GM18517 (cell line): ENCODE measurements around the gene ARID3B.
"Not testable (repeated sequence)": the region's sequence is repeated elsewhere in the genome, so short reads cannot be mapped to it uniquely, and the experiment has no call there.

Experiments
- ATAC-seq: cut with Tn5 transposase; IDR thresholded peaks from one replicate; pipeline ENCODE4 v1.9.1; 2021; ENCODE audit warnings: mild to moderate bottlenecking, moderate library complexity; ENCODE audit not compliant: unreplicated experiment

The ARID3B gene

GRCh38 chr15:74535388-74536084 is 5.5 kb upstream of the ARID3B start:
- ATAC-seq = no peak

GRCh38 chr15:74537736-74538135 is 3.3 kb upstream of the ARID3B start:
- ATAC-seq = no peak

GRCh38 chr15:74539521-74539920 is 1.5 kb upstream of the ARID3B start:
- not testable (repeated sequence) for ATAC-seq

GRCh38 chr15:74540161-74540760 is 759 bp upstream of the ARID3B start:
- peak; percentile 7 for ATAC-seq

- peak; percentile 41 for ATAC-seq
Measured at GRCh38 chr15:74541494-74542165, 610 bp downstream of the ARID3B start.

GRCh38 chr15:74542166-74543042 is 1.4 kb downstream of the ARID3B start:
- ATAC-seq = no peak

GRCh38 chr15:74543043-74543422 is 2.0 kb downstream of the ARID3B start:
- no peak for ATAC-seq

GRCh38 chr15:74543583-74543982 is 2.6 kb downstream of the ARID3B start:
- ATAC-seq = no peak

- no peak for ATAC-seq
Measured at GRCh38 chr15:74545086-74545485, 4.1 kb downstream of the ARID3B start.

- peak; percentile 44 for ATAC-seq
Measured at GRCh38 chr15:74545776-74546656, 5.0 kb downstream of the ARID3B start.

- ATAC-seq = no peak
Measured at GRCh38 chr15:74547616-74548015, 6.6 kb downstream of the ARID3B start.

- ATAC-seq = no peak
Measured at GRCh38 chr15:74548241-74548640, 7.2 kb downstream of the ARID3B start.

- ATAC-seq = no peak
Measured at GRCh38 chr15:74549816-74550215, 8.8 kb downstream of the ARID3B start.

- no peak for ATAC-seq
Measured at GRCh38 chr15:74551714-74552113, 10.7 kb downstream of the ARID3B start.

- ATAC-seq = no peak
Measured at GRCh38 chr15:74552773-74553441, 11.9 kb downstream of the ARID3B start.

GRCh38 chr15:74555192-74555591 is 14.2 kb downstream of the ARID3B start:
- ATAC-seq = no peak

- ATAC-seq = no peak
Measured at GRCh38 chr15:74558706-74559105, 17.7 kb downstream of the ARID3B start.

- ATAC-seq = no peak
Measured at GRCh38 chr15:74563442-74563841, 22.4 kb downstream of the ARID3B start.

GRCh38 chr15:74564182-74564581 is 23.2 kb downstream of the ARID3B start:
- ATAC-seq = no peak
